ENCODE measurements around the gene CLCNKB. TPM values are rescaled to one million over a fixed set of nuclear protein-coding genes. Genes with fewer than 3 reads are reported as not detected.

Gene CLCNKB
- total RNA-seq, 4 donors from 2014 or later: 7.1 to 42.2 (median 15.4) TPM

- 75 to 87% methylated on average over 3 to 6 of the region's 6 CpGs for WGBS, 2 donors
- Histone ChIP-seq H3K27me3 (no peaks in the 10 kb centered on the region), H3K27ac (no peak overlapping the region), H3K4me3 (replicated peaks in 1 of 3) (no peak overlapping the region), H3K36me3 (no peaks in the 10 kb centered on the region), H3K9me3 (no peaks in the 10 kb centered on the region), H3K4me1 (peaks cover 0 to 12% of the 10 kb centered on the region in 2 donors)
- no peak for DNase-seq
- intact Hi-C loops (cut with DNase I): loop anchor here (10.0 kb wide), 1 partner anchor 49 kb away; no protein-coding TSS in a partner anchor
- no peak for TF ChIP-seq CTCF (IDR thresholded peaks at IDR 0.05)
- no peak for TF ChIP-seq POLR2A (IDR thresholded peaks at IDR 0.05)
Observed at GRCh38 chr1:16085522-16085921, 41.9 kb downstream of the CLCNKB start.

GRCh38 chr1:16087733-16088132, 44.2 kb downstream of the CLCNKB start:
- H3K36me3 ChIP-seq: no peaks in the 10 kb centered on the region
- intact Hi-C loops (cut with DNase I): loop anchor here (10.0 kb wide), 1 partner anchor 47 kb away; no protein-coding TSS in a partner anchor

GRCh38 chr1:16088351-16088911, 44.8 kb downstream of the CLCNKB start:
- Histone ChIP-seq H3K27ac (no peak overlapping the region), H3K4me3 (replicated peaks in 1 of 3) (no peak overlapping the region), H3K4me1 (peaks cover 0 to 7% of the 10 kb centered on the region in 2 donors), H3K9me3 (no peaks in the 10 kb centered on the region), H3K27me3 (no peaks in the 10 kb centered on the region), H3K36me3 (no peaks in the 10 kb centered on the region)
- DNase-seq: no peak
- TF ChIP-seq CTCF (IDR thresholded peaks at IDR 0.05) (no peak), POLR2A (IDR thresholded peaks at IDR 0.05) (no peak)
- WGBS, 2 donors: 83 to 90% methylated on average over 10 to 17 of the region's 17 CpGs
- intact Hi-C loops (cut with DNase I): loop anchor here (10.0 kb wide), 1 partner anchor 46 kb away; no protein-coding TSS in a partner anchor

More at GRCh38 chr1:16087733-16088132, 44.2 kb downstream of the CLCNKB start:
- 71 to 73% methylated on average over 7 of the region's 7 CpGs for WGBS, 2 donors
- no peak overlapping the region for H3K27ac ChIP-seq
- no peaks in the 10 kb centered on the region for H3K27me3 ChIP-seq
- H3K4me1 ChIP-seq: peaks cover 0 to 7% of the 10 kb centered on the region in 2 donors
- H3K4me3 ChIP-seq (replicated peaks in 1 of 3): no peak overlapping the region
- no peaks in the 10 kb centered on the region for H3K9me3 ChIP-seq
- no peak for TF ChIP-seq POLR2A (IDR thresholded peaks at IDR 0.05)
- TF ChIP-seq CTCF (IDR thresholded peaks at IDR 0.05): no peak
- DNase-seq: no peak

GRCh38 chr1:16088996-16089395, 45.4 kb downstream of the CLCNKB start:
- Histone ChIP-seq H3K4me1 (peaks cover 0 to 7% of the 10 kb centered on the region in 2 donors), H3K27me3 (no peaks in the 10 kb centered on the region), H3K36me3 (no peaks in the 10 kb centered on the region), H3K4me3 (replicated peaks in 1 of 3) (no peak overlapping the region), H3K27ac (no peak overlapping the region), H3K9me3 (no peaks in the 10 kb centered on the region)
- 67 to 85% methylated on average over 9 of the region's 9 CpGs for WGBS, 2 donors
- intact Hi-C loops (cut with DNase I): loop anchor here (10.0 kb wide), 1 partner anchor 46 kb away; no protein-coding TSS in a partner anchor
- TF ChIP-seq CTCF (IDR thresholded peaks at IDR 0.05): no peak
- TF ChIP-seq POLR2A (IDR thresholded peaks at IDR 0.05): no peak
- DNase-seq: no peak

GRCh38 chr1:16090076-16090826, 46.7 kb downstream of the CLCNKB start:
- no peak overlapping the region for H3K27ac ChIP-seq
- H3K4me1 ChIP-seq: peaks cover 0 to 7% of the 10 kb centered on the region in 2 donors
- intact Hi-C loops (cut with DNase I): no loop called here
- no peak overlapping the region for H3K4me3 ChIP-seq (replicated peaks in 1 of 3)
- TF ChIP-seq CTCF (IDR thresholded peaks at IDR 0.05) (no peak), POLR2A (IDR thresholded peaks at IDR 0.05) (no peak)
- WGBS, 2 donors: 94% methylated on average over 5 of the region's 5 CpGs
- H3K27me3 ChIP-seq: no peaks in the 10 kb centered on the region
- DNase-seq: no peak
- H3K9me3 ChIP-seq: no peaks in the 10 kb centered on the region
- H3K36me3 ChIP-seq: no peaks in the 10 kb centered on the region
